Endothelial cell of umbilical vein (primary cell): ENCODE results near the gene PRG2. TPM values are rescaled to one million over a fixed set of nuclear protein-coding genes. Genes with fewer than 3 reads are reported as not detected.

Source experiments
- BruUV-seq: library from RNA; stranded (reverse); fragments of 400-500 nt; replicated peaks from 2 replicates; lab custom pipeline; 2021; lab: Mats Ljungman, UMichigan
- CTCF ChIA-PET: fragments of 300-600, 350-600 bp; sonication (Branson Sonifier 250); formaldehyde crosslinking; loops from one replicate; lab custom pipeline; 2021; ENCODE audit warnings: antibody characterized with exemption, inconsistent platforms; lab: Charles Lee
- POLR2A ChIA-PET: fragments of 300-600, 350-600 bp; sonication (Branson Sonifier 250); formaldehyde crosslinking; loops from one replicate; lab custom pipeline; 2021; ENCODE audit warnings: antibody characterized with exemption, inconsistent platforms; lab: Charles Lee
- DNase-seq: peaks from one replicate; pipeline ENCODE4 v3.0.0-alpha.2; 2011; ENCODE audit warnings: low read depth, low spot score
- FAIRE-seq: peaks from 2 replicates; lab custom pipeline; 2011; peaks lifted over from hg19 to GRCh38; lab: Jason Lieb, UNC
- H2AFZ ChIP-seq: 2 replicates; pipeline ENCODE4 v1.6.0; 2012; ENCODE audit warnings: low read depth, low read length, control low read depth, inconsistent platforms
- H3K27ac ChIP-seq: 2 replicates; pipeline ENCODE4 v1.5.1; 2011; ENCODE audit warnings: low read depth, mild to moderate bottlenecking, control low read depth, low read length, moderate library complexity; ENCODE audit not compliant: insufficient read depth
- H3K27me3 ChIP-seq, 2 experiments: 2 replicates each; pipeline versions ENCODE4 v1.6.0 to v1.6.1; 2011; ENCODE audit warnings: low read length in 2 of 2, mixed read lengths in 1 of 2; ENCODE audit not compliant: control insufficient read depth in 2 of 2, insufficient read depth in 2 of 2
- H3K36me3 ChIP-seq, 2 experiments: 2 replicates in 1 of 2; 3 replicates in 1 of 2; pipeline ENCODE4 v1.5.1; 2011; ENCODE audit warnings: low read length in 2 of 2, mild to moderate bottlenecking in 1 of 2, moderate library complexity in 1 of 2; ENCODE audit not compliant: control insufficient read depth in 2 of 2, insufficient read depth in 2 of 2; ENCODE audit errors: extremely low read depth in 1 of 2
- H3K4me1 ChIP-seq: 3 replicates; pipeline ENCODE4 v1.5.1; 2011; ENCODE audit warnings: mild to moderate bottlenecking, low read length; ENCODE audit not compliant: control insufficient read depth, insufficient read depth; ENCODE audit errors: extremely low read depth
- H3K4me2 ChIP-seq: 2 replicates; pipeline ENCODE4 v1.6.1; 2011; ENCODE audit warnings: low read length, control low read depth, mixed read lengths; ENCODE audit not compliant: insufficient read depth
- H3K4me3 ChIP-seq, 3 experiments: fragments of 200-600 bp in 1 of 3; sonication (generic), shearing (Covaris generic) in 1 of 3; replicated peaks in 1 of 3; 2 replicates each; pipeline ENCODE4 v1.5.1; 2011 to 2016; ENCODE audit warnings: control low read depth in 3 of 3, low read length in 3 of 3, mild to moderate bottlenecking in 2 of 3, inconsistent platforms in 1 of 3, low read depth in 1 of 3, moderate library complexity in 1 of 3; ENCODE audit not compliant: insufficient read depth in 1 of 3
- H3K79me2 ChIP-seq: 2 replicates; pipeline ENCODE4 v1.6.0; 2012; ENCODE audit warnings: low read length, inconsistent platforms; ENCODE audit not compliant: control insufficient read depth, insufficient read depth
- H3K9ac ChIP-seq: replicated peaks from 2 replicates; pipeline ENCODE3; 2011; ENCODE audit warnings: low read length, control low read depth; ENCODE audit not compliant: insufficient read depth; ENCODE audit errors: extremely low read depth
- H3K9me1 ChIP-seq: replicated peaks from 3 replicates; pipeline ENCODE4 v1.6.0; 2011; ENCODE audit warnings: mild to moderate bottlenecking, low read length; ENCODE audit not compliant: control insufficient read depth, insufficient read depth; ENCODE audit errors: extremely low read depth
- H3K9me3 ChIP-seq: replicated peaks from 2 replicates; pipeline ENCODE4 v1.5.1; 2012; ENCODE audit warnings: low read length, inconsistent platforms; ENCODE audit not compliant: control insufficient read depth, insufficient read depth
- H4K20me1 ChIP-seq: replicated peaks from 2 replicates; pipeline ENCODE3; 2011; ENCODE audit warnings: mild to moderate bottlenecking, low read length; ENCODE audit not compliant: control insufficient read depth, insufficient read depth; ENCODE audit errors: extremely low read depth
- CTCF ChIP-seq, 2 donors: IDR thresholded peaks; 1 replicate in 1 of 2; 2 replicates in 1 of 2; pipeline ENCODE4 v1.5.1; 2011; ENCODE audit warnings: low read length in 2 of 2, mild to moderate bottlenecking in 2 of 2, moderate library complexity in 2 of 2, control low read depth in 1 of 2, inconsistent platforms in 1 of 2, low read depth in 1 of 2; ENCODE audit not compliant: insufficient read depth in 1 of 2; ENCODE audit errors: extremely low read depth in 1 of 2
- EZH2 ChIP-seq: IDR thresholded peaks from 2 replicates; pipeline ENCODE4 v1.6.1; 2012; ENCODE audit warnings: borderline replicate concordance, low read depth, mild to moderate bottlenecking, moderate library complexity, low read length, inconsistent platforms; ENCODE audit not compliant: severe bottlenecking
- FOS ChIP-seq: IDR thresholded peaks from 2 replicates; pipeline ENCODE4 v1.6.1; 2011; ENCODE audit warnings: mild to moderate bottlenecking, low read length, moderate library complexity, borderline replicate concordance; ENCODE audit not compliant: insufficient read depth
- JUN ChIP-seq: IDR thresholded peaks from 2 replicates; pipeline ENCODE4 v1.6.1; 2011; ENCODE audit warnings: borderline replicate concordance, low read depth; ENCODE audit not compliant: insufficient read length, insufficient read depth
- MAX ChIP-seq: IDR thresholded peaks from 2 replicates; pipeline ENCODE4 v1.6.1; 2011; ENCODE audit not compliant: insufficient read depth, insufficient read length
- MYC ChIP-seq: IDR thresholded peaks from one replicate; pipeline ENCODE4 v1.6.1; 2011; ENCODE audit warnings: mild to moderate bottlenecking, low read depth, low read length
- POLR2A ChIP-seq: IDR thresholded peaks from 2 replicates; pipeline ENCODE4 v1.6.1; 2012; ENCODE audit warnings: low read depth, mild to moderate bottlenecking, control low read depth, low read length
- POLR2AphosphoS5 ChIP-seq: IDR thresholded peaks from 2 replicates; pipeline ENCODE4 v1.6.1; 2012; ENCODE audit warnings: low read depth, mild to moderate bottlenecking, control low read depth, low read length, moderate library complexity; ENCODE audit not compliant: insufficient read depth
- dilution Hi-C: fragments of 300-500 bp; cut with MboI; formaldehyde crosslinking; loops from one replicate; pipeline ENCODE4 v1.15.0; 2019; ENCODE audit warnings: low sequenced_read_pairs; ENCODE audit not compliant: extremely low pct_ligation_motif_present
- intact Hi-C: fragments of 100-400 bp; cut with micrococcal nuclease; formaldehyde crosslinking; loops from one replicate; pipeline ENCODE4 v1.10.0; 2022
- polyA plus RNA-seq, 4 experiments: library from polyadenylated mRNA; depleted of rRNA in 3 of 4; stranded (reverse) in 3 of 4; unstranded in 1 of 4; fragments of >200 nt; gene quantifications; 2 replicates each; pipeline versions ENCODE4 v1.2.1 to v1.2.3, GENCODE V29; 2011 to 2012; ENCODE audit warnings: missing spikeins in 1 of 4
- total RNA-seq: library from RNA; stranded (reverse); gene quantifications from 2 replicates; pipeline ENCODE4 v1.2.3, GENCODE V29; 2021

The PRG2 gene
- total and polyA plus RNA-seq, 2 donors (not counting 3 experiments of a cell fraction or from before 2014, with no cell fraction given), result 0.08 to 0.55 TPM

GRCh38 chr11:57376095-57377090 is 14.1 kb downstream of the PRG2 start:
- intact Hi-C loops, result no loop called here
- Histone ChIP-seq H3K27ac (no peak overlapping the region), H3K4me1 (no peaks in the 10 kb centered on the region), H3K27me3 (peaks cover 0 to 2% of the 10 kb centered on the region in 2 experiments), H3K36me3 (no peaks in the 10 kb centered on the region), H2AFZ (no peak overlapping the region), H3K79me2 (no peaks in the 10 kb centered on the region), H3K4me3 (no peak overlapping the region), H3K9ac (no peak overlapping the region), H3K4me2 (no peak overlapping the region), H4K20me1 (no peaks in the 10 kb centered on the region), H3K9me3 (no peaks in the 10 kb centered on the region), H3K9me1 (no peaks in the 10 kb centered on the region)
- DNase-seq, result no peak
- FAIRE-seq, result no peak
- BruUV-seq, result no TSS peak
- ChIA-PET CTCF (no interaction called here), POLR2A (no interaction called here)
- dilution Hi-C loops, result no loop called here
- TF ChIP-seq CTCF (IDR thresholded peaks at IDR 0.05; ENCODE audit: extremely low read depth in 1 of 2, insufficient read depth in 1 of 2, low read depth in 1 of 2, low read length in 2 of 2) (no peak), MYC (no peak), MAX (no peak), EZH2 (no peak), POLR2AphosphoS5 (no peak), JUN (no peak), POLR2A (no peak), FOS (no peak)
